OCI-LY1 (cell line): ENCODE measurements around the gene KRTAP9-3.
"Not testable (repeated sequence)": the region's sequence is repeated elsewhere in the genome, so short reads cannot be mapped to it uniquely, and the experiment has no call there.

ENCODE experiments used
- CTCF ChIP-seq: fragments of 200-600 bp; sonication (generic), shearing (Covaris generic); IDR thresholded peaks from 2 replicates; pipeline ENCODE4 v1.5.1; 2017; ENCODE audit warnings: mild to moderate bottlenecking, antibody characterized with exemption, low read length, moderate library complexity, mixed read lengths
- EZH2 ChIP-seq: fragments of 200-600 bp; sonication (generic), shearing (Covaris generic); IDR thresholded peaks from 2 replicates; pipeline ENCODE4 v1.8.0; 2017; ENCODE audit warnings: borderline replicate concordance, mixed run types, mild to moderate bottlenecking, antibody characterized with exemption, low read length, moderate library complexity, mixed read lengths

- TF ChIP-seq CTCF, EZH2: not testable (repeated sequence)
Observed at GRCh38 chr17:41255381-41256290, 23.4 kb downstream of the KRTAP9-3 start, which contains the start of gene KRTAP9-9.
